Gastrocnemius medialis (tissue), 4 donors: ENCODE results near the gene RSPH1. TPM values are rescaled to one million over a fixed set of nuclear protein-coding genes. Genes with fewer than 3 reads are reported as not detected.

ENCODE experiments used
- ATAC-seq, 2 donors: fragments of 150-250 bp; one replicate each; pipeline ENCODE4 v1.9.1; 2016
- DNase-seq, 2 donors: peaks; one replicate each; pipeline ENCODE4 v3.0.0-alpha.2; 2019
- H3K27ac ChIP-seq, 4 donors: fragments of 200-600 bp; sonication (generic); 1 replicate in 1 of 4; 2 replicates in 3 of 4; pipeline ENCODE4 v1.5.1; 2016 to 2018; ENCODE audit warnings: mild to moderate bottlenecking in 2 of 4, moderate library complexity in 1 of 4
- H3K27me3 ChIP-seq, 3 donors: fragments of 200-600 bp; sonication (generic) in 2 of 3; 1 replicate in 1 of 3; 2 replicates in 2 of 3; pipeline versions ENCODE4 v1.5.1 to v1.6.0; 2016 to 2019; ENCODE audit warnings: mild to moderate bottlenecking in 1 of 3, moderate library complexity in 1 of 3
- H3K36me3 ChIP-seq, 2 donors: fragments of 200-600 bp; sonication (generic) in 1 of 2; one replicate each; pipeline ENCODE4 v1.5.1; 2017 to 2018
- H3K4me1 ChIP-seq, 2 donors: fragments of 200-600 bp; sonication (generic) in 1 of 2; one replicate each; pipeline ENCODE4 v1.5.1; 2016 to 2017; ENCODE audit warnings: mild to moderate bottlenecking in 2 of 2
- H3K4me3 ChIP-seq, 4 donors: fragments of 200-600 bp; sonication (generic) in 3 of 4; 1 replicate in 1 of 4; 2 replicates in 3 of 4; pipeline ENCODE4 v1.5.1; 2016 to 2019; ENCODE audit warnings: mild to moderate bottlenecking in 2 of 4
- H3K9me3 ChIP-seq, 3 donors: fragments of 200-600 bp; sonication (generic) in 2 of 3; 1 replicate in 1 of 3; 2 replicates in 2 of 3; pipeline ENCODE4 v1.5.1; 2016 to 2019
- CTCF ChIP-seq, 5 experiments: fragments of 450-650 bp in 3 of 5; fragments of 200-600 bp in 2 of 5; sonication (generic) in 2 of 5; IDR thresholded peaks in 4 of 5; conservative IDR thresholded peaks in 1 of 5; 1 replicate in 4 of 5; 2 replicates in 1 of 5; pipeline ENCODE4 v1.5.1; 2016 to 2019; ENCODE audit warnings: antibody characterized with exemption in 5 of 5, mild to moderate bottlenecking in 3 of 5, moderate library complexity in 3 of 5
- POLR2A ChIP-seq, 2 donors: fragments of 450-650 bp; IDR thresholded peaks; one replicate each; pipeline ENCODE4 v1.6.1; 2017; ENCODE audit warnings: antibody characterized with exemption in 2 of 2, mild to moderate bottlenecking in 2 of 2, moderate library complexity in 2 of 2
- in situ Hi-C, 4 donors: fragments of 200-750 bp; cut with MboI; loops; one replicate each; pipeline versions ENCODE4 v1.15.0 to v1.8.0; 2017; ENCODE audit warnings: low sequenced_read_pairs in 4 of 4
- intact Hi-C: fragments of 100-400 bp; cut with DNase I; formaldehyde crosslinking; loops from one replicate; pipeline ENCODE4 v1.15.1; 2023; ENCODE audit warnings: low total_unique reads
- total RNA-seq, 4 donors: library from RNA; depleted of rRNA; stranded (reverse); fragments of >200 nt; gene quantifications; one replicate each; pipeline versions ENCODE4 v1.1.0 to v1.2.3, GENCODE V29; 2016

Gene RSPH1
- total RNA-seq, 4 donors from 2014 or later = 0.29 TPM; not detected in 3

GRCh38 chr21:42453224-42453985, 42.6 kb downstream of the RSPH1 start:
- Histone ChIP-seq H3K27me3 (peaks cover 0 to 7% (median 0%) of the 10 kb centered on the region in 3 donors), H3K36me3 (no peaks in the 10 kb centered on the region), H3K4me3 (no peak overlapping the region), H3K4me1 (no peaks in the 10 kb centered on the region), H3K9me3 (no peaks in the 10 kb centered on the region), H3K27ac (no peak overlapping the region)
- in situ Hi-C loops = loop anchor here (10.0 to 25.0 kb wide), 3 partner anchors 109 to 316 kb away; no protein-coding TSS in a partner anchor
- intact Hi-C loops = loop anchor here (5.0 to 10.0 kb wide), 2 partner anchors 129 to 306 kb away; no protein-coding TSS in a partner anchor
- ATAC-seq = no peak
- no peak for TF ChIP-seq POLR2A (IDR thresholded peaks at IDR 0.05)
- TF ChIP-seq CTCF (IDR thresholded peaks at IDR 0.05 in 4 of 5, conservative IDR thresholded peaks at IDR 0.05 in 1 of 5) = no peak
- no peak for DNase-seq

GRCh38 chr21:42452401-42453223, 43.4 kb downstream of the RSPH1 start:
- Histone ChIP-seq H3K27me3 (peaks cover 0 to 7% (median 0%) of the 10 kb centered on the region in 3 donors), H3K27ac (no peak overlapping the region), H3K4me1 (no peaks in the 10 kb centered on the region), H3K4me3 (no peak overlapping the region), H3K9me3 (no peaks in the 10 kb centered on the region), H3K36me3 (no peaks in the 10 kb centered on the region)
- TF ChIP-seq CTCF (IDR thresholded peaks at IDR 0.05 in 4 of 5, conservative IDR thresholded peaks at IDR 0.05 in 1 of 5) = no peak
- DNase-seq = no peak
- intact Hi-C loops = loop anchor here (5.0 to 10.0 kb wide), 2 partner anchors 128 to 305 kb away; no protein-coding TSS in a partner anchor
- no peak for ATAC-seq
- in situ Hi-C loops = loop anchor here (10.0 to 25.0 kb wide), 3 partner anchors 110 to 315 kb away; no protein-coding TSS in a partner anchor

GRCh38 chr21:42451941-42452340, 44.1 kb downstream of the RSPH1 start:
- Histone ChIP-seq H3K36me3 (no peaks in the 10 kb centered on the region), H3K4me3 (no peak overlapping the region), H3K9me3 (no peaks in the 10 kb centered on the region), H3K4me1 (no peaks in the 10 kb centered on the region), H3K27ac (no peak overlapping the region), H3K27me3 (peaks cover 0 to 7% (median 0%) of the 10 kb centered on the region in 3 donors)
- in situ Hi-C loops = loop anchor here (10.0 to 25.0 kb wide), 3 partner anchors 110 to 315 kb away; no protein-coding TSS in a partner anchor
- no peak for DNase-seq
- no peak for ATAC-seq
- intact Hi-C loops = loop anchor here (5.0 to 10.0 kb wide), 2 partner anchors 127 to 305 kb away; no protein-coding TSS in a partner anchor
- TF ChIP-seq CTCF (IDR thresholded peaks at IDR 0.05 in 4 of 5, conservative IDR thresholded peaks at IDR 0.05 in 1 of 5) (no peak), POLR2A (IDR thresholded peaks at IDR 0.05) (no peak)

GRCh38 chr21:42448686-42449085, 47.3 kb downstream of the RSPH1 start:
- intact Hi-C loops = no loop called here
- Histone ChIP-seq H3K27me3 (peaks cover 0 to 6% (median 0%) of the 10 kb centered on the region in 3 donors), H3K27ac (no peak overlapping the region), H3K9me3 (no peaks in the 10 kb centered on the region), H3K36me3 (no peaks in the 10 kb centered on the region), H3K4me1 (no peaks in the 10 kb centered on the region), H3K4me3 (no peak overlapping the region)
- in situ Hi-C loops = loop anchor here in 2 of 4 donors (5.0 to 25.0 kb wide), 2 partner anchors 111 to 301 kb away; no protein-coding TSS in a partner anchor
- DNase-seq (no peak), ATAC-seq (no peak)
- TF ChIP-seq POLR2A (IDR thresholded peaks at IDR 0.05) (no peak), CTCF (IDR thresholded peaks at IDR 0.05 in 4 of 5, conservative IDR thresholded peaks at IDR 0.05 in 1 of 5) (no peak)
